HCT116 (cell line): ENCODE data around the gene TEDC1. TPM values are rescaled to one million over a fixed set of nuclear protein-coding genes. Genes with fewer than 3 reads are reported as not detected.
A peak's percentile ranks its signal among the peaks of the same experiment; 100 is the strongest.

ENCODE experiments used
- ATAC-seq: fragments of 200-7000 bp; cut with Tn5 transposase; 2 replicates; pipeline ENCODE4 v1.9.1; 2020; ENCODE audit warnings: mild to moderate bottlenecking, moderate library complexity
- BruUV-seq: library from RNA; stranded (reverse); fragments of 400-500 nt; replicated peaks from 2 replicates; lab custom pipeline; 2021; lab: Mats Ljungman, UMichigan
- CTCF ChIA-PET: fragments of 300-600 bp; sonication (Branson Sonifier 250); formaldehyde crosslinking; loops from one replicate; lab custom pipeline; 2021; ENCODE audit warnings: antibody characterized with exemption; lab: Charles Lee
- POLR2A ChIA-PET: fragments of 300-600, 350-600 bp; sonication (Branson Sonifier 250); formaldehyde crosslinking; loops from one replicate; lab custom pipeline; 2021; ENCODE audit warnings: antibody characterized with exemption; lab: Charles Lee
- RAD21 ChIA-PET, 2 experiments: fragments of 300-600 bp; sonication (Branson Sonifier 250); formaldehyde crosslinking; loops; one replicate each; lab custom pipeline; 2023; ENCODE audit warnings: low total read pairs in 2 of 2; ENCODE audit not compliant: uncharacterized antibody in 2 of 2, unreplicated experiment in 2 of 2, low non-redundant PET in 1 of 2; lab: Charles Lee
- DNase-seq: peaks from one replicate; pipeline ENCODE4 v3.0.0-alpha.2; 2010; ENCODE audit warnings: low read depth, low spot score
- H2AFZ ChIP-seq: fragments of 200-600 bp; shearing (Covaris generic), sonication (generic); 2 replicates; pipeline ENCODE4 v1.6.1; 2017; ENCODE audit warnings: low read depth, mixed run types, mixed read lengths, antibody characterized with exemption, low read length; ENCODE audit not compliant: poor library complexity, severe bottlenecking
- H3K27ac ChIP-seq: 2 replicates; pipeline ENCODE4 v1.5.1; 2012; ENCODE audit warnings: low read depth, low read length
- H3K27me3 ChIP-seq: fragments of 200-600 bp; sonication (generic); 2 replicates; pipeline ENCODE4 v1.6.1; 2016; ENCODE audit warnings: mixed run types, low read length, mixed read lengths; ENCODE audit not compliant: insufficient read depth
- H3K36me3 ChIP-seq, 2 experiments: fragments of 200-500 bp in 1 of 2; fragments of 200-600 bp in 1 of 2; sonication (Bioruptor generic) in 1 of 2; sonication (generic) in 1 of 2; 2 replicates each; pipeline versions ENCODE4 v1.5.1 to v1.6.1; 2014 to 2016; ENCODE audit warnings: low read length in 2 of 2, inconsistent platforms in 1 of 2, mixed read lengths in 1 of 2, mixed run types in 1 of 2; ENCODE audit not compliant: insufficient read depth in 2 of 2, control insufficient read depth in 1 of 2
- H3K4me1 ChIP-seq, 2 experiments: fragments of 200-600 bp in 1 of 2; sonication (generic) in 1 of 2; 2 replicates each; pipeline versions ENCODE4 v1.5.1 to v1.6.1; 2012 to 2017; ENCODE audit warnings: low read length in 2 of 2, inconsistent platforms in 1 of 2, mild to moderate bottlenecking in 1 of 2, mixed read lengths in 1 of 2, mixed run types in 1 of 2, moderate library complexity in 1 of 2; ENCODE audit not compliant: insufficient read depth in 2 of 2, control insufficient read depth in 1 of 2
- H3K4me2 ChIP-seq: fragments of 200-600 bp; sonication (generic); 2 replicates; pipeline ENCODE4 v1.6.1; 2017; ENCODE audit warnings: mixed run types, low read length, mixed read lengths
- H3K4me3 ChIP-seq, 2 experiments: fragments of 200-600 bp in 1 of 2; sonication (generic) in 1 of 2; replicated peaks in 1 of 2; 2 replicates each; pipeline ENCODE4 v1.5.1; 2011 to 2016; ENCODE audit warnings: low read length in 2 of 2, control low read depth in 1 of 2, low read depth in 1 of 2, mild to moderate bottlenecking in 1 of 2, mixed read lengths in 1 of 2, mixed run types in 1 of 2
- H3K79me2 ChIP-seq: fragments of 200-600 bp; sonication (generic); 2 replicates; pipeline ENCODE4 v1.6.1; 2017; ENCODE audit warnings: mild to moderate bottlenecking, mixed run types, low read length, moderate library complexity, mixed read lengths; ENCODE audit not compliant: insufficient read depth
- H3K9ac ChIP-seq: fragments of 200-600 bp; sonication (generic); 2 replicates; pipeline ENCODE4 v1.6.1; 2016; ENCODE audit warnings: low read length, mixed read lengths
- H3K9me2 ChIP-seq: fragments of 200-600 bp; sonication (generic), shearing (Covaris generic); 2 replicates; pipeline ENCODE4 v1.6.1; 2017; ENCODE audit warnings: mixed run types, mild to moderate bottlenecking, moderate library complexity; ENCODE audit not compliant: insufficient read depth
- H3K9me3 ChIP-seq, 2 experiments: fragments of 200-500 bp in 1 of 2; fragments of 200-600 bp in 1 of 2; sonication (Bioruptor generic) in 1 of 2; sonication (generic) in 1 of 2; 2 replicates each; pipeline ENCODE4 v1.6.1; 2014 to 2017; ENCODE audit warnings: low read length in 2 of 2, mixed read lengths in 2 of 2, inconsistent platforms in 1 of 2, low read depth in 1 of 2, mild to moderate bottlenecking in 1 of 2, mixed run types in 1 of 2, moderate library complexity in 1 of 2; ENCODE audit not compliant: control insufficient read depth in 1 of 2, insufficient read depth in 1 of 2
- H4K20me1 ChIP-seq: fragments of 200-600 bp; sonication (generic), shearing (Covaris generic); 2 replicates; pipeline ENCODE4 v1.6.1; 2017; ENCODE audit warnings: mixed run types, mild to moderate bottlenecking, moderate library complexity; ENCODE audit not compliant: insufficient read depth
- CBX3 ChIP-seq: IDR thresholded peaks from 2 replicates; pipeline ENCODE4 v1.6.1; 2012; ENCODE audit warnings: low read depth
- CEBPB ChIP-seq: IDR thresholded peaks from 2 replicates; pipeline ENCODE4 v1.6.1; 2012; ENCODE audit warnings: low read depth
- EZH2 ChIP-seq: fragments of 200-600 bp; sonication (generic); IDR thresholded peaks from 2 replicates; pipeline ENCODE4 v1.6.1; 2017; ENCODE audit warnings: antibody characterized with exemption, mixed run types
- EZH2phosphoT487 ChIP-seq: fragments of 200-600 bp; IDR thresholded peaks from 2 replicates; pipeline ENCODE4 v1.6.1; 2018; ENCODE audit warnings: antibody characterized with exemption, borderline replicate concordance
- FOSL1 ChIP-seq: IDR thresholded peaks from 2 replicates; pipeline ENCODE4 v1.6.1; 2012; ENCODE audit warnings: low read depth
- JUND ChIP-seq: IDR thresholded peaks from 2 replicates; pipeline ENCODE4 v1.6.1; 2012
- POLR2A ChIP-seq: IDR thresholded peaks from 2 replicates; pipeline ENCODE4 v1.7.0; 2011; ENCODE audit warnings: borderline replicate concordance; ENCODE audit not compliant: insufficient read depth, insufficient read length; ENCODE audit errors: extremely low read depth
- POLR2AphosphoS5 ChIP-seq: IDR thresholded peaks from 2 replicates; pipeline ENCODE4 v1.6.1; 2011; ENCODE audit warnings: mild to moderate bottlenecking, low read depth, low read length, moderate library complexity
- SP1 ChIP-seq: IDR thresholded peaks from 2 replicates; pipeline ENCODE4 v1.6.1; 2012; ENCODE audit warnings: low read depth
- SRF ChIP-seq: IDR thresholded peaks from 2 replicates; pipeline ENCODE4 v1.6.1; 2012; ENCODE audit warnings: low read depth
- TCF7L2 ChIP-seq: IDR thresholded peaks from 2 replicates; pipeline ENCODE4 v1.7.0; 2011; ENCODE audit warnings: borderline replicate concordance, inconsistent platforms; ENCODE audit not compliant: insufficient read depth, insufficient read length; ENCODE audit errors: extremely low read depth
- intact Hi-C: fragments of 100-400 bp; cut with micrococcal nuclease; formaldehyde crosslinking; loops from 2 replicates; pipeline ENCODE4 v1.10.0; 2022
- total RNA-seq: library from RNA; stranded (reverse); gene quantifications from one replicate; pipeline ENCODE4 v1.2.1, GENCODE V29; 2021; ENCODE audit not compliant: unreplicated experiment
- TF ChIP-seq, protein P1 (sequence below), 3 experiments: fragments of 200-600 bp in 1 of 3; sonication (generic) in 1 of 3; IDR thresholded peaks in 2 of 3; conservative IDR thresholded peaks in 1 of 3; 2 replicates each; pipeline ENCODE4 v1.5.1; 2012 to 2017; ENCODE audit warnings: low read depth in 2 of 3, low read length in 2 of 3, antibody characterized with exemption in 1 of 3, borderline replicate concordance in 1 of 3, control low read depth in 1 of 3, mild to moderate bottlenecking in 1 of 3, mixed read lengths in 1 of 3, mixed run types in 1 of 3, moderate library complexity in 1 of 3; ENCODE audit not compliant: insufficient read depth in 1 of 3
- TF ChIP-seq, protein P2 (sequence below): IDR thresholded peaks from 2 replicates; pipeline ENCODE4 v1.6.1; 2012
- TF ChIP-seq, protein P3 (sequence below): IDR thresholded peaks from 2 replicates; pipeline ENCODE4 v1.6.1; 2012; ENCODE audit warnings: low read depth
- TF ChIP-seq, protein P4 (sequence below): IDR thresholded peaks from 2 replicates; pipeline ENCODE4 v1.6.1; 2011; ENCODE audit warnings: mild to moderate bottlenecking, low read length, moderate library complexity; ENCODE audit not compliant: insufficient replicate concordance; ENCODE audit errors: extremely low read depth

TEDC1 gene
- total RNA-seq, 1 experiment from 2014 or later = 40.4 TPM

DNA sequence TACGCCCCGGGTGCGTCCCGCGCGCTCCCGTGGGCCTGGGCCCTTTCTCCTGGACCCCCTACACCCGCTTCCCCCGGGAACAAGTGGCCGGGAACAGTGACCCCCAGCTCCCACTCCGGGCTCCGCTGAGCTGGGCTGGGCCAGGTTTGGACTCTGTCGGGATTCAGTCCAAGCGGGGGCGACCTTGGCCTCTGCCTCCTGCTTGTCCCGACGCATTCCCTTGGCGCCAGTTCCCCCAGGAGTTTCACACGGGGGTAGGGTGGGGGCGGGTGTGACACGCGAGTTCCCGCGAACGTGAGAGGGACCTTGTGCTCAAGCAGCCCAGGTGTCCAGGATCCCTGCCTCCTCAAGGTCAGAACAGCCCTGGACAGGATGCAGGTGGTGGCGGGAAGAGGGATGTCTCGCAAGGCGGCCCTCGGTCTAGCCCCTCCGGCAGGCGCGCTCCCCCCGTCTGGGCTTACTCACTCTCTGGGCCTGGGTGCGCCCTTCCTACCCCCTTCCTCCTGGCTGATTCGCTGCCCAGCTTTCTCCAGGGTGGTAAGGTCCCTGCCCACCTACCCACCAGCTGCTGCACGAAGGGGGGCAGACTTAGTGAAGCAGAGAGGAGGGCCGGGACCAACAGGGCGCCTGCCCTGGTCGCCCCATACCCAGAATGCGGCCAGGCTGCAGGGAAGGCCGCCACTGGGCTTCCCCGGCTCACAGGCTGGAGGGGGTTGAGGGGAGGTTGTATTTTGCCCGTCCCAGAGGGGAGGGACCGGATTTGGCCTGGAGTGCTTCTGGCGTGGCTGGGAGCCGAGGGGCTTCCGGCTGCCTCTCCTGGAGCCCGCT is 15.6 kb upstream of the TEDC1 start:
- peak overlapping the region; percentile 83; the same call in 1 of the 2 replicates for H3K27ac ChIP-seq
- BruUV-seq = no TSS peak
- ChIA-PET POLR2A (no interaction called here), CTCF (no interaction called here), RAD21 (no interaction called here)
- H4K20me1 ChIP-seq = no peaks in the 10 kb centered on the region
- H3K27me3 ChIP-seq = no peaks in the 10 kb centered on the region
- intact Hi-C loops = no loop called here
- H3K4me3 ChIP-seq = peak overlapping the region; percentile 48 to 66
- H3K9me3 ChIP-seq = no peaks in the 10 kb centered on the region
- no peak for DNase-seq
- peaks cover 23 to 35% of the 10 kb centered on the region in 2 experiments for H3K4me1 ChIP-seq
- no peaks in the 10 kb centered on the region for H3K79me2 ChIP-seq
- ATAC-seq = no peak
- peak overlapping the region; percentile 95 for H3K4me2 ChIP-seq
- no peaks in the 10 kb centered on the region; a peak in 1 of 4 replicates for H3K36me3 ChIP-seq
- no peak overlapping the region for H2AFZ ChIP-seq
- H3K9ac ChIP-seq = peak overlapping the region; percentile 68
- TF ChIP-seq JUND = no peak
- no peak for TF ChIP-seq EZH2phosphoT487
- no peak for TF ChIP-seq CBX3
- TF ChIP-seq TCF7L2 = no peak
- TF ChIP-seq FOSL1 = no peak
- TF ChIP-seq, protein P1, sequence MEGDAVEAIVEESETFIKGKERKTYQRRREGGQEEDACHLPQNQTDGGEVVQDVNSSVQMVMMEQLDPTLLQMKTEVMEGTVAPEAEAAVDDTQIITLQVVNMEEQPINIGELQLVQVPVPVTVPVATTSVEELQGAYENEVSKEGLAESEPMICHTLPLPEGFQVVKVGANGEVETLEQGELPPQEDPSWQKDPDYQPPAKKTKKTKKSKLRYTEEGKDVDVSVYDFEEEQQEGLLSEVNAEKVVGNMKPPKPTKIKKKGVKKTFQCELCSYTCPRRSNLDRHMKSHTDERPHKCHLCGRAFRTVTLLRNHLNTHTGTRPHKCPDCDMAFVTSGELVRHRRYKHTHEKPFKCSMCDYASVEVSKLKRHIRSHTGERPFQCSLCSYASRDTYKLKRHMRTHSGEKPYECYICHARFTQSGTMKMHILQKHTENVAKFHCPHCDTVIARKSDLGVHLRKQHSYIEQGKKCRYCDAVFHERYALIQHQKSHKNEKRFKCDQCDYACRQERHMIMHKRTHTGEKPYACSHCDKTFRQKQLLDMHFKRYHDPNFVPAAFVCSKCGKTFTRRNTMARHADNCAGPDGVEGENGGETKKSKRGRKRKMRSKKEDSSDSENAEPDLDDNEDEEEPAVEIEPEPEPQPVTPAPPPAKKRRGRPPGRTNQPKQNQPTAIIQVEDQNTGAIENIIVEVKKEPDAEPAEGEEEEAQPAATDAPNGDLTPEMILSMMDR (IDR thresholded peaks at IDR 0.05 in 2 of 3, conservative IDR thresholded peaks at IDR 0.05 in 1 of 3; ENCODE audit: borderline replicate concordance in 1 of 3, insufficient read depth in 1 of 3, low read depth in 2 of 3, low read length in 2 of 3) = no peak
- no peak for TF ChIP-seq POLR2AphosphoS5
- TF ChIP-seq SP1 = no peak
- no peak for TF ChIP-seq EZH2
- TF ChIP-seq, protein P2, sequence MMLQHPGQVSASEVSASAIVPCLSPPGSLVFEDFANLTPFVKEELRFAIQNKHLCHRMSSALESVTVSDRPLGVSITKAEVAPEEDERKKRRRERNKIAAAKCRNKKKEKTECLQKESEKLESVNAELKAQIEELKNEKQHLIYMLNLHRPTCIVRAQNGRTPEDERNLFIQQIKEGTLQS = no peak
- TF ChIP-seq POLR2A = no peak
- TF ChIP-seq, protein P3, sequence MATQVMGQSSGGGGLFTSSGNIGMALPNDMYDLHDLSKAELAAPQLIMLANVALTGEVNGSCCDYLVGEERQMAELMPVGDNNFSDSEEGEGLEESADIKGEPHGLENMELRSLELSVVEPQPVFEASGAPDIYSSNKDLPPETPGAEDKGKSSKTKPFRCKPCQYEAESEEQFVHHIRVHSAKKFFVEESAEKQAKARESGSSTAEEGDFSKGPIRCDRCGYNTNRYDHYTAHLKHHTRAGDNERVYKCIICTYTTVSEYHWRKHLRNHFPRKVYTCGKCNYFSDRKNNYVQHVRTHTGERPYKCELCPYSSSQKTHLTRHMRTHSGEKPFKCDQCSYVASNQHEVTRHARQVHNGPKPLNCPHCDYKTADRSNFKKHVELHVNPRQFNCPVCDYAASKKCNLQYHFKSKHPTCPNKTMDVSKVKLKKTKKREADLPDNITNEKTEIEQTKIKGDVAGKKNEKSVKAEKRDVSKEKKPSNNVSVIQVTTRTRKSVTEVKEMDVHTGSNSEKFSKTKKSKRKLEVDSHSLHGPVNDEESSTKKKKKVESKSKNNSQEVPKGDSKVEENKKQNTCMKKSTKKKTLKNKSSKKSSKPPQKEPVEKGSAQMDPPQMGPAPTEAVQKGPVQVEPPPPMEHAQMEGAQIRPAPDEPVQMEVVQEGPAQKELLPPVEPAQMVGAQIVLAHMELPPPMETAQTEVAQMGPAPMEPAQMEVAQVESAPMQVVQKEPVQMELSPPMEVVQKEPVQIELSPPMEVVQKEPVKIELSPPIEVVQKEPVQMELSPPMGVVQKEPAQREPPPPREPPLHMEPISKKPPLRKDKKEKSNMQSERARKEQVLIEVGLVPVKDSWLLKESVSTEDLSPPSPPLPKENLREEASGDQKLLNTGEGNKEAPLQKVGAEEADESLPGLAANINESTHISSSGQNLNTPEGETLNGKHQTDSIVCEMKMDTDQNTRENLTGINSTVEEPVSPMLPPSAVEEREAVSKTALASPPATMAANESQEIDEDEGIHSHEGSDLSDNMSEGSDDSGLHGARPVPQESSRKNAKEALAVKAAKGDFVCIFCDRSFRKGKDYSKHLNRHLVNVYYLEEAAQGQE = no peak
- TF ChIP-seq, protein P4, sequence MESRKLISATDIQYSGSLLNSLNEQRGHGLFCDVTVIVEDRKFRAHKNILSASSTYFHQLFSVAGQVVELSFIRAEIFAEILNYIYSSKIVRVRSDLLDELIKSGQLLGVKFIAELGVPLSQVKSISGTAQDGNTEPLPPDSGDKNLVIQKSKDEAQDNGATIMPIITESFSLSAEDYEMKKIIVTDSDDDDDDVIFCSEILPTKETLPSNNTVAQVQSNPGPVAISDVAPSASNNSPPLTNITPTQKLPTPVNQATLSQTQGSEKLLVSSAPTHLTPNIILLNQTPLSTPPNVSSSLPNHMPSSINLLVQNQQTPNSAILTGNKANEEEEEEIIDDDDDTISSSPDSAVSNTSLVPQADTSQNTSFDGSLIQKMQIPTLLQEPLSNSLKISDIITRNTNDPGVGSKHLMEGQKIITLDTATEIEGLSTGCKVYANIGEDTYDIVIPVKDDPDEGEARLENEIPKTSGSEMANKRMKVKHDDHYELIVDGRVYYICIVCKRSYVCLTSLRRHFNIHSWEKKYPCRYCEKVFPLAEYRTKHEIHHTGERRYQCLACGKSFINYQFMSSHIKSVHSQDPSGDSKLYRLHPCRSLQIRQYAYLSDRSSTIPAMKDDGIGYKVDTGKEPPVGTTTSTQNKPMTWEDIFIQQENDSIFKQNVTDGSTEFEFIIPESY = no peak
- TF ChIP-seq CEBPB = no peak
- no peak for TF ChIP-seq SRF
- no peaks in the 10 kb centered on the region for H3K9me2 ChIP-seq
